ENCODE measurements around the gene TRPV5. TPM values are rescaled to one million over a fixed set of nuclear protein-coding genes. Genes with fewer than 3 reads are reported as not detected.

Gene TRPV5
- total and polyA plus RNA-seq, 2 of the 4 experiments (the other 2 are of a cell fraction) = not detected

DNA sequence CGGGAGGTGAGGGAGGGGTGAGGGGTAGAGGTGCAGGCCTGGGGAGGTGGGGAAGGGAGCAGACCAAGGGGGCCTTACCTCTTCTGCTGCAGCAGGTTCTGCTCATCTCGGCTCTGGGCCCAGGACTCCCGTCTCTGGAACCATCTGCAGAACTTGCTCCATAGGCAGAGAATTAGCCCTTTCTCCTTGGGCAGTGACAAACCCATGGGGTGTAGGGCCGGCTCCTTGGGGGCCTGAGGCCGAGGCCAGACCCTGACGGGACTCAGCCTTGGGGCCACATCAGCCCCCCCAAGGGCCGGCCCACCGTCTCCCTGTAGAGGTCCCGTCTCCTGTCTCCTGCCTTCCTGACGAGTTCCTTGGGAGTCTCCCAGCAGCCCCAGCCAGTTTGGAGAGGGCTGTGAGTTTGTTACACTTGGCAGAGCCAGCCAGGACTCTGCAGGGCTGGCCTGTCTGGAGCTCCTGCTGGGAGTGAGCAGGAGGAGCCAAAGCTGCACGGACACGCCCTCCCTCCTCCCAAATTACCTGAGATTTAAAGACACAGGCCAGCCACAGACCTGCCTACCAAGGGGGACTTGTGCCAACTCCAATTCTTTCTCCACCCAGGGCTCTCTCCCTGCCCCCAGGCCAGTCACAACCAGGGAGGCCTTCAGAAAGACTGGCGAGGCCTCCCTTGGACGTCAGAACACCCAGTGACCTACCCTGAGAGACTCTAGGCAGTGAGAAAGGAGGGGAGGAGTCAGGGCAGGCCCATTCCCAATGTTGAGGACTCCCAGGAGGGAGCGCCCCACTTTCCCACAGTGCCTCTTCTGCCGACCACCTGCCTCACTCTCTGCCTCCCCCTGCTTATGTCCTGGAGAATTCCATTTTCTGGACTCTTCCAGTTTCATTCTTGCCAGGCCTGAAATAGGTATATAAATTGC, 48.0 kb downstream of the TRPV5 start, which contains the start of gene TRPV6:
Gene TRPV6 (minus strand): TSS at position 435 of the 920 bp plus-strand sequence.
- Histone ChIP-seq H4K8ac (ENCODE audit: low read depth in 2 of 2, low read length in 2 of 2) (no peak within 1 kb of the TSS), H3K27ac (ENCODE audit: insufficient read depth, low read length) (no peak within 1 kb of the TSS), H3K4me3 (ENCODE audit: insufficient read depth, low read depth, low read length) (no peak within 1 kb of the TSS), H3K9ac (ENCODE audit: low read depth, low read length) (no peak within 1 kb of the TSS), H2AK9ac (replicated peaks; ENCODE audit: low read depth, low read length, poor library complexity) (no peak within 1 kb of the TSS), H3K23ac (ENCODE audit: low read depth, low read length) (no peak within 1 kb of the TSS), H3K27me3 (ENCODE audit: control insufficient read depth, insufficient read depth, low read length) (no peaks in the 10 kb centered on the region), H3K18ac (ENCODE audit: low read depth, low read length) (no peak within 1 kb of the TSS), H3K4me2 (ENCODE audit: low read depth, low read length) (no peak within 1 kb of the TSS), H3K56ac (ENCODE audit: extremely low read depth, insufficient read depth, low read length) (no peak within 1 kb of the TSS), H3K9me1 (ENCODE audit: insufficient read depth, low read length) (no peaks in the 10 kb centered on the region), H3K4me1 (ENCODE audit: control insufficient read depth, insufficient read depth, low read length) (no peaks in the 10 kb centered on the region), H4K20me1 (ENCODE audit: insufficient read depth, low read length) (no peaks in the 10 kb centered on the region), H3K79me1 (ENCODE audit: low read depth in 1 of 2, low read length in 2 of 2) (no peaks in the 10 kb centered on the region), H3K36me3 (ENCODE audit: control insufficient read depth, insufficient read depth, low read length) (no peaks in the 10 kb centered on the region), H2BK15ac (ENCODE audit: low read depth, low read length) (no peak within 1 kb of the TSS), H3K9me3 (ENCODE audit: control insufficient read depth, insufficient read depth, low read length) (no peaks in the 10 kb centered on the region; the same call in 1 of the 2 replicates), H2BK120ac (ENCODE audit: low read depth, low read length) (no peak within 1 kb of the TSS), H3K14ac (replicated peaks; ENCODE audit: low read depth, low read length) (no peak within 1 kb of the TSS), H4K5ac (ENCODE audit: low read depth, low read length) (no peak within 1 kb of the TSS), H2BK5ac (ENCODE audit: low read depth, low read length, poor library complexity, severe bottlenecking) (no peak within 1 kb of the TSS), H2AK5ac (ENCODE audit: low read depth, low read length) (no peak within 1 kb of the TSS), H2AFZ (replicated peaks; ENCODE audit: low read length, poor library complexity) (no peak within 1 kb of the TSS), H4K91ac (ENCODE audit: insufficient read depth, low read depth, low read length) (no peak within 1 kb of the TSS), H2BK20ac (ENCODE audit: low read depth, low read length) (no peak within 1 kb of the TSS), H3K4ac (ENCODE audit: low read depth, low read length) (no peak within 1 kb of the TSS)
- no TSS peak for BruUV-seq (replicated peaks)
- DNase-seq (no peak), ATAC-seq (ENCODE audit: low read depth) (no peak)
- POLR2A ChIA-PET (ENCODE audit: unreplicated experiment) = no interaction called here
- dilution Hi-C loops (cut with HindIII; ENCODE audit: low sequenced_read_pairs, unreplicated experiment) (no loop called here), in situ Hi-C loops (cut with MboI; ENCODE audit: low sequenced_read_pairs) (no loop called here), intact Hi-C loops (cut with micrococcal nuclease) (no loop called here)
- CTCF ChIA-PET = no interaction called here
- 38% methylated on average over 2 of the region's 16 CpGs; no CpG with 5 or more reads in 1 of the 2 experiments for WGBS, 2 experiments (ENCODE audit: extremely low coverage in 2 of 2, insufficient read length in 1 of 2)
- TF ChIP-seq RAD21 (IDR thresholded peaks at IDR 0.05; ENCODE audit: low read length) (no peak), MAFK (IDR thresholded peaks at IDR 0.05; ENCODE audit: low read depth, low read length) (no peak), MXI1 (IDR thresholded peaks at IDR 0.05; ENCODE audit: borderline replicate concordance, low read depth, low read length) (no peak), SMC3 (IDR thresholded peaks at IDR 0.05; ENCODE audit: low read depth, low read length) (no peak), MAZ (IDR thresholded peaks at IDR 0.05; ENCODE audit: borderline replicate concordance, low read depth, low read length) (no peak), POLR2A (IDR thresholded peaks at IDR 0.05; ENCODE audit: low read depth, low read length) (no peak), CEBPB (IDR thresholded peaks at IDR 0.05; ENCODE audit: low read depth, low read length) (no peak), NFE2L2 (IDR thresholded peaks at IDR 0.05; ENCODE audit: low read depth, low read length) (no peak), RFX5 (IDR thresholded peaks at IDR 0.05; ENCODE audit: low read depth, low read length) (no peak), RCOR1 (IDR thresholded peaks at IDR 0.05; ENCODE audit: insufficient replicate concordance, low read length) (no peak), FOS (IDR thresholded peaks at IDR 0.05; ENCODE audit: low read depth, low read length) (no peak), BHLHE40 (IDR thresholded peaks at IDR 0.05; ENCODE audit: low read depth, low read length) (no peak)
- TF ChIP-seq, protein P1, sequence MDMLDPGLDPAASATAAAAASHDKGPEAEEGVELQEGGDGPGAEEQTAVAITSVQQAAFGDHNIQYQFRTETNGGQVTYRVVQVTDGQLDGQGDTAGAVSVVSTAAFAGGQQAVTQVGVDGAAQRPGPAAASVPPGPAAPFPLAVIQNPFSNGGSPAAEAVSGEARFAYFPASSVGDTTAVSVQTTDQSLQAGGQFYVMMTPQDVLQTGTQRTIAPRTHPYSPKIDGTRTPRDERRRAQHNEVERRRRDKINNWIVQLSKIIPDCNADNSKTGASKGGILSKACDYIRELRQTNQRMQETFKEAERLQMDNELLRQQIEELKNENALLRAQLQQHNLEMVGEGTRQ (IDR thresholded peaks at IDR 0.05; ENCODE audit: low read depth, low read length) = no peak
- TF ChIP-seq, protein P2, sequence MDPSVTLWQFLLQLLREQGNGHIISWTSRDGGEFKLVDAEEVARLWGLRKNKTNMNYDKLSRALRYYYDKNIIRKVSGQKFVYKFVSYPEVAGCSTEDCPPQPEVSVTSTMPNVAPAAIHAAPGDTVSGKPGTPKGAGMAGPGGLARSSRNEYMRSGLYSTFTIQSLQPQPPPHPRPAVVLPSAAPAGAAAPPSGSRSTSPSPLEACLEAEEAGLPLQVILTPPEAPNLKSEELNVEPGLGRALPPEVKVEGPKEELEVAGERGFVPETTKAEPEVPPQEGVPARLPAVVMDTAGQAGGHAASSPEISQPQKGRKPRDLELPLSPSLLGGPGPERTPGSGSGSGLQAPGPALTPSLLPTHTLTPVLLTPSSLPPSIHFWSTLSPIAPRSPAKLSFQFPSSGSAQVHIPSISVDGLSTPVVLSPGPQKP (IDR thresholded peaks at IDR 0.05; ENCODE audit: borderline replicate concordance, low read depth, low read length) = no peak
- TF ChIP-seq, protein P3, sequence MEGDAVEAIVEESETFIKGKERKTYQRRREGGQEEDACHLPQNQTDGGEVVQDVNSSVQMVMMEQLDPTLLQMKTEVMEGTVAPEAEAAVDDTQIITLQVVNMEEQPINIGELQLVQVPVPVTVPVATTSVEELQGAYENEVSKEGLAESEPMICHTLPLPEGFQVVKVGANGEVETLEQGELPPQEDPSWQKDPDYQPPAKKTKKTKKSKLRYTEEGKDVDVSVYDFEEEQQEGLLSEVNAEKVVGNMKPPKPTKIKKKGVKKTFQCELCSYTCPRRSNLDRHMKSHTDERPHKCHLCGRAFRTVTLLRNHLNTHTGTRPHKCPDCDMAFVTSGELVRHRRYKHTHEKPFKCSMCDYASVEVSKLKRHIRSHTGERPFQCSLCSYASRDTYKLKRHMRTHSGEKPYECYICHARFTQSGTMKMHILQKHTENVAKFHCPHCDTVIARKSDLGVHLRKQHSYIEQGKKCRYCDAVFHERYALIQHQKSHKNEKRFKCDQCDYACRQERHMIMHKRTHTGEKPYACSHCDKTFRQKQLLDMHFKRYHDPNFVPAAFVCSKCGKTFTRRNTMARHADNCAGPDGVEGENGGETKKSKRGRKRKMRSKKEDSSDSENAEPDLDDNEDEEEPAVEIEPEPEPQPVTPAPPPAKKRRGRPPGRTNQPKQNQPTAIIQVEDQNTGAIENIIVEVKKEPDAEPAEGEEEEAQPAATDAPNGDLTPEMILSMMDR (conservative IDR thresholded peaks at IDR 0.05; ENCODE audit: low read depth, low read length) = no peak
